Cardiac fibroblast (primary cell): ENCODE measurements around the gene KRT35.

Source experiments
- DNase-seq, 2 donors: peaks; one replicate each; pipeline versions ENCODE4 v3.0.0 to v3.0.0-alpha.2; 2010; ENCODE audit warnings: low read depth in 2 of 2
- H3K4me3 ChIP-seq, 2 donors: replicated peaks in 1 of 2; 1 replicate in 1 of 2; 2 replicates in 1 of 2; pipeline ENCODE4 v1.5.1; 2011; ENCODE audit warnings: low read depth in 2 of 2, low read length in 2 of 2, mild to moderate bottlenecking in 2 of 2, moderate library complexity in 1 of 2
- CTCF ChIP-seq: IDR thresholded peaks from one replicate; pipeline ENCODE4 v1.5.1; 2011; ENCODE audit warnings: low read depth, mild to moderate bottlenecking, low read length, inconsistent platforms

KRT35 gene

GRCh38 chr17:41511716-41512115 is 30.8 kb upstream of the KRT35 start:
- H3K4me3 ChIP-seq = no peak overlapping the region
- TF ChIP-seq CTCF = no peak
- no peak for DNase-seq

- no peak for DNase-seq
- H3K4me3 ChIP-seq = no peak overlapping the region
- no peak for TF ChIP-seq CTCF
Observed at GRCh38 chr17:41511116-41511515, 30.2 kb upstream of the KRT35 start.

- no peak overlapping the region for H3K4me3 ChIP-seq
- TF ChIP-seq CTCF = no peak
- DNase-seq = no peak
Observed at GRCh38 chr17:41510251-41511065, 29.5 kb upstream of the KRT35 start.

- peak in 1 of 2 donors; percentile 25 for DNase-seq
- TF ChIP-seq CTCF = no peak
Observed at GRCh38 chr17:41507315-41507880, 26.4 kb upstream of the KRT35 start.

GRCh38 chr17:41505809-41506767 is 25.1 kb upstream of the KRT35 start:
- no peak overlapping the region for H3K4me3 ChIP-seq
- no peak for DNase-seq
- TF ChIP-seq CTCF = no peak

More at GRCh38 chr17:41507315-41507880, 26.4 kb upstream of the KRT35 start:
- H3K4me3 ChIP-seq = no peak overlapping the region

GRCh38 chr17:41505007-41505808 is 24.3 kb upstream of the KRT35 start, which contains the start of gene KRT13:
TSS of gene KRT13 (minus strand) at chr17:41505612. CDS start at chr17:41505550, 62 bp downstream.
- DNase-seq = no peak
- TF ChIP-seq CTCF = no peak

More at GRCh38 chr17:41505007-41505808, 24.3 kb upstream of the KRT35 start, which contains the start of gene KRT13:
- H3K4me3 ChIP-seq = no peak within 1 kb of the TSS
